BLaER1 treated with 17β-estradiol and CSF1 and Interleukin-3, amounts not matched to agents 10 nM and 100 nM (cell line): ENCODE measurements around the gene TRIM25.

Source experiments
- H3K27ac ChIP-seq, 11 experiments: shearing (Covaris generic); formaldehyde crosslinking; 2 replicates each; pipeline ENCODE4 v1.8.1; 2022
- H3K27me3 ChIP-seq, 11 experiments: shearing (Covaris generic); formaldehyde crosslinking; 2 replicates each; pipeline ENCODE4 v1.8.1; 2022
- H3K36me3 ChIP-seq, 11 experiments: shearing (Covaris generic); formaldehyde crosslinking; 2 replicates each; pipeline ENCODE4 v1.8.1; 2022
- H3K4me1 ChIP-seq, 10 experiments: shearing (Covaris generic); formaldehyde crosslinking; 2 replicates each; pipeline ENCODE4 v1.8.1; 2022
- H3K4me2 ChIP-seq, 11 experiments: shearing (Covaris generic); formaldehyde crosslinking; 2 replicates each; pipeline ENCODE4 v1.8.1; 2022
- H3K4me3 ChIP-seq, 10 experiments: shearing (Covaris generic); formaldehyde crosslinking; 2 replicates each; pipeline ENCODE4 v1.8.1; 2022
- H3K9ac ChIP-seq, 11 experiments: shearing (Covaris generic); formaldehyde crosslinking; 2 replicates each; pipeline ENCODE4 v1.8.1; 2022
- H3K9me3 ChIP-seq, 11 experiments: shearing (Covaris generic); formaldehyde crosslinking; replicated peaks in 1 of 11; 2 replicates each; pipeline ENCODE4 v1.8.1; 2022
- H4K20me1 ChIP-seq, 11 experiments: shearing (Covaris generic); formaldehyde crosslinking; 2 replicates each; pipeline ENCODE4 v1.8.1; 2022
- Cebpa-rat ChIP-seq, 11 experiments: shearing (Covaris generic); IDR thresholded peaks; 2 replicates each; pipeline ENCODE4 v1.8.1; 2022

TRIM25 gene

DNA sequence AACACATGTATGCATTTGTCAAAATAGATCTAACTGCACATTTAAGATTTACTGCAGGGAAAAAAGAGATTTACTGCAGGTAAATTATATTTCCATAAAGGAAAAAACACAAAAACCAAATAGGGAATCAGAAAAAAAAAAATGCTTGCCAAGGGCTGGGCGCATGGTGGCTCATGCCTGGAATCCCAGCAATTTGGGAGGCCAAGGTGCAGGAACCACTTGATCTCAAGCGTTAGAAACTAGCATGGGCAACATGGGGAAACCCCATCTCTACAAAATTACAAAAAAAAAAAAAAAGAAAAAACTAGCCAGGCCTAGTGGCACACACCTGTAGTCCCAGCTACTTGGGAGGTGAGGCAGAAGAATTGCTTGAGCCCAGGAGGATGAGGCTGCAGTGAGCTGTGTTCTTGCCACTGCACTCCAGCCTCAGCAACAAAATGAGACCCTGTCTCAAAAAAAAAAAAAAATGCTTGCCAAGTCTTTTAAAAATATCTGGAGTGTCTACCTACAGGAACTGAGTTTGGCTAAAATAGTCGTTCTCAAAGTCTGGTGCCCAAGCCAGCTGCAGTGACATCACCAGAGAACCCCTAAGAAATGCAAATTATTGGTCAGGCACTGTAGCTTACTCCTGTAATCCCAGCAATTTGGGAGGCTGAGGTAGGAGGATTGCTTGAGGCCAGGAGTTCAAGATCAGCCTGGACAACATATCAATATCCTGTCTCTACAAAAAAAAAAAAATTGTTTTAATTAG is 17.5 kb downstream of the TRIM25 start:
- Histone ChIP-seq H3K9ac (no peak overlapping the region), H3K27me3 (no peaks in the 10 kb centered on the region), H3K4me1 (no peaks in the 10 kb centered on the region; a peak in 1 of 20 replicates), H3K9me3 (peaks cover 7 to 26% (median 16%) of the 10 kb centered on the region in 11 experiments; a peak in 18 of 22 replicates), H3K4me2 (no peak overlapping the region), H3K36me3 (peaks cover 99 to 100% (median 100%) of the 10 kb centered on the region in 11 experiments), H3K27ac (no peak overlapping the region), H4K20me1 (peaks cover 0 to 89% (median 32%) of the 10 kb centered on the region in 11 experiments; a peak in 17 of 22 replicates), H3K4me3 (no peak overlapping the region)
- TF ChIP-seq Cebpa-rat (IDR thresholded peaks at IDR 0.05): no peak

DNA sequence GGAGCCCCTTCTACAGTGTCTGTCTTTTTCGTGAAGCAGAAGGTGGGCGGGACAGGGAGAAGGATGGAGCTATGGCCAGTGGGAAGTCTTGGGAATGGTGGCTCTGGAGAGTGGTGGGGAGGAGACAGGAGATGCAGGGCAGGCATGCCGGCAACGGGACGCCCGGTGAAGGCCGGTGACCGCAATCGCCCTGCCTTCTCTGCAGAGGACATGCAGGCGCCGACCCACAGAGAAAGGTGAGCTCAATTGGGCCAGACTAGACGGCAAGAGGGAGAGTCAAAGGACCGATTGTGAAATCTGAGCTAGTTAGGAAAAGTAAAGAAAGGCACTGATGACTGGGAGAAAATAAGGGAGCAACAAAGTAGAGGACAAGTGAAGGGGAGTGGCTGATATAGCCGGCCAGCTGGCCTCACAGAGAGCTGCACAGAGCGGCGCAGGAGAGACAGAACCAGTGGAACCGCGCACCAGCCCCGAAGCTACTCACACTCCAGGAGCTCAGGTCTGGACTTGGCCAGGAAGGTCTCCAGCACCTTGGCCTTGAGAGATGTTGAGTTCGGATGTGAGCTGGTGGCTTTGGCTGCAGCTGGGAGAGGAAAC is 18.9 kb downstream of the TRIM25 start:
- H3K36me3 ChIP-seq: peaks cover 99 to 100% (median 100%) of the 10 kb centered on the region in 11 experiments
- H4K20me1 ChIP-seq: peaks cover 0 to 75% (median 24%) of the 10 kb centered on the region in 11 experiments; a peak in 15 of 22 replicates
- no peaks in the 10 kb centered on the region for H3K27me3 ChIP-seq
- H3K4me1 ChIP-seq: no peaks in the 10 kb centered on the region; a peak in 1 of 20 replicates
- TF ChIP-seq Cebpa-rat (IDR thresholded peaks at IDR 0.05): no peak
- no peak overlapping the region for H3K4me3 ChIP-seq
- peaks cover 22 to 40% (median 31%) of the 10 kb centered on the region in 11 experiments for H3K9me3 ChIP-seq
- H3K27ac ChIP-seq: no peak overlapping the region
- H3K4me2 ChIP-seq: no peak overlapping the region
- no peak overlapping the region for H3K9ac ChIP-seq

DNA sequence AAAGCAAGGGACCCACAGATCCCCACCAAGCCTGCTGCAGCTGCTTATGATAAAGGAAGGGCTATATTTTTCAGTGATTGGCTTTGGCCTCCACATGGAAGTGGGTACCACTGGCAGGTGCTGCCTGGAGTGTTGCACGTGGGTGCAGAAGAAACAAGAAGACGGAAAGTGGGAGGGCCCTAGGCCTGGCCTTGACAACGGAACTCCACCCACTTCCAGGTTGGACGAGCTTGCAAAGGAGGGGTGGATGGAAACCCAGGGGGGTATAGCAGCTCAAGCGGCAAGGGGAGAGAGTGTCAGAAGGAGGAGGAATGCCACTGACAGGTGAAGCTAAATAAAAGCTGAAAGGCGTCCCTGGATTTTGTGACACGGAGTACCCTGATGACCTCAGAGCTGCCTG is 20.3 kb downstream of the TRIM25 start:
- Histone ChIP-seq H3K4me3 (no peak overlapping the region), H3K36me3 (peaks cover 99 to 100% (median 100%) of the 10 kb centered on the region in 11 experiments), H4K20me1 (peaks cover 0 to 60% (median 18%) of the 10 kb centered on the region in 11 experiments; a peak in 15 of 22 replicates), H3K27me3 (no peaks in the 10 kb centered on the region), H3K9me3 (peaks cover 36 to 55% (median 45%) of the 10 kb centered on the region in 11 experiments), H3K9ac (no peak overlapping the region), H3K4me1 (no peaks in the 10 kb centered on the region; a peak in 1 of 20 replicates), H3K4me2 (no peak overlapping the region), H3K27ac (no peak overlapping the region)
- no peak for TF ChIP-seq Cebpa-rat (IDR thresholded peaks at IDR 0.05)

DNA sequence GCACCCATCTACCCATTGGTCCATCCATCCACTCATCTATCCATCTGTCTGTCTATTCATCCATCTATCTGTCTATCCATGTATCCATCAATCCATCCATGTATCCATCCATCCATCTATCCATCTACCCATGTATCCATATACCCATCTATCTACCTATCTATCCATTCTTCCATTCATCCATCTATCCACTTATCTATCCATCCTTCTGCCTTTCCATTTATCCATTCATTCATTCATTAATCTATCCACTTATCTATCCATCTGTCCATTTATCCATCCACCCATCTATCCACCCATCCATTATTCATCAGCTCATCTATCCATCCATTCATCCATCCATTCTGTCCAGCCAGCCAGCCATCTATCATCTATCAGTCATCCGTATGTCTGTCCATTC is 21.5 kb downstream of the TRIM25 start:
- TF ChIP-seq Cebpa-rat (IDR thresholded peaks at IDR 0.05): no peak
- no peak overlapping the region for H3K9ac ChIP-seq
- no peaks in the 10 kb centered on the region for H3K4me1 ChIP-seq
- peaks cover 99 to 100% (median 100%) of the 10 kb centered on the region in 11 experiments for H3K36me3 ChIP-seq
- H3K27me3 ChIP-seq: no peaks in the 10 kb centered on the region
- peaks cover 0 to 48% (median 8%) of the 10 kb centered on the region in 11 experiments; a peak in 15 of 22 replicates for H4K20me1 ChIP-seq
- H3K27ac ChIP-seq: no peak overlapping the region
- H3K4me3 ChIP-seq: no peak overlapping the region
- no peak overlapping the region for H3K4me2 ChIP-seq
- peaks cover 47 to 67% (median 57%) of the 10 kb centered on the region in 11 experiments for H3K9me3 ChIP-seq

DNA sequence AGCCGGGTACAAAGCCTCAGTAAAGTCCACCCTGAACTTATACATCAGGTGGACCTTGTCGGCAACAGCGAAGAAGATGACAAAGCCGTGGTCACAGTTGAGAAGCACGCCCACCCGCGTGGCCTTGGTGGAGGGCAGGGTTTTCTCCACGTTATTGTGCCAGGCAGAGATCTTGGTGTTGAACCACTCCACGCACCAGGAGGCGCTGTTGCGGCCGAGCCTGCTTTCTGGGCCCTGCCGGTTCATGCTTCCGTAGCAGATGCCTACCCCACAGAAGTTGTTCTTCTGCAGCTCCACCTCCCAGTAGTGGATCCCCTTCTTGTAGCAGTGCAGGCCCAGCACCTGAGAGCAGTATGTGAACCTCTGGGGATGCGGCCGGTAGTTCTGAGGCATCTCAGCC is 22.1 kb downstream of the TRIM25 start:
- Histone ChIP-seq H3K36me3 (peaks cover 99 to 100% (median 100%) of the 10 kb centered on the region in 11 experiments), H3K9ac (no peak overlapping the region)
- TF ChIP-seq Cebpa-rat (IDR thresholded peaks at IDR 0.05): no peak

DNA sequence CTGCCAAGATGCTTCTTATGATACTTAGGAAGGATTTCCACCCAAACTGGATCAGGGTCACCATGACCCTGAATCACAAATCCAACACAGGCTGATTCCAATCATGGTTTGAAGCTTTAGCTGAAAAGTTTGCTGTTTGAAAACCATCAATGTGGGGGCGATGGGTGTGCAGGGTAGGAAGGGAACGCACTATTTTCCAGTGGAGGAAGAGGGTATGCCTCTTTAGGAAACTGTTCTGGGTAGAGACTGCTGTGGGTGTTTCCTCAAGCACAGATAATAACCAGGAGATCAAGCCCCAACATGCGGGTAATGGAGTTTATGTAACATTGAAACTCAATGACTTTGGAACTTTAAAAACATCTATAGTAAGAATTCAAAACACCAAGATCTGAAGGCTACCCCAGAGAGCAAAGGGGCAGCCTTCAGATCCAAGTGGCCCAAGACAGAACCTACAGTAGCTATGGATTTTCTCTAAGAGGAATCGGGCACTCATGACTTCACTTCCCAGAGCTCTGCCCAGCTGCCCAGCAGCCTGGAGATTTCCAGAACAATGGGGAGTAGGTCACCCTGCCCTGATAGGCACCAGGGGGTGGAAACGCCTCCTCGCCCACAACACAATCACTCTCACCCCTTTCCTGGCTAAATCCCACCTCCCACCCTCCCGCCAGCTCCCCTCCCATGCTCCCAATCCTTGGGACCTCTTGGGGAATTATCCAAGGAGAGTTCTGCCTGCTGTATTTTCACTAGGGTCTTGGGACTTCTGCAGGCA is 22.8 kb downstream of the TRIM25 start:
- Histone ChIP-seq H3K9me3 (peaks cover 47 to 70% (median 57%) of the 10 kb centered on the region in 11 experiments), H3K27ac (no peak overlapping the region), H4K20me1 (peaks cover 0 to 36% (median 0%) of the 10 kb centered on the region in 11 experiments; a peak in 7 of 22 replicates), H3K4me3 (no peak overlapping the region), H3K36me3 (peaks cover 99 to 100% (median 100%) of the 10 kb centered on the region in 11 experiments), H3K4me1 (peaks cover 0 to 10% (median 0%) of the 10 kb centered on the region in 10 experiments; a peak in 4 of 20 replicates), H3K27me3 (no peaks in the 10 kb centered on the region), H3K4me2 (no peak overlapping the region), H3K9ac (no peak overlapping the region)
- no peak for TF ChIP-seq Cebpa-rat (IDR thresholded peaks at IDR 0.05)

More for the DNA sequence above, 22.1 kb downstream of the TRIM25 start:
- Histone ChIP-seq H3K4me1 (peaks cover 0 to 4% (median 0%) of the 10 kb centered on the region in 10 experiments; a peak in 4 of 20 replicates), H3K27ac (no peak overlapping the region), H3K4me3 (no peak overlapping the region), H3K27me3 (no peaks in the 10 kb centered on the region), H4K20me1 (peaks cover 0 to 43% (median 4%) of the 10 kb centered on the region in 11 experiments; a peak in 10 of 22 replicates), H3K4me2 (no peak overlapping the region), H3K9me3 (peaks cover 47 to 70% (median 57%) of the 10 kb centered on the region in 11 experiments)

DNA sequence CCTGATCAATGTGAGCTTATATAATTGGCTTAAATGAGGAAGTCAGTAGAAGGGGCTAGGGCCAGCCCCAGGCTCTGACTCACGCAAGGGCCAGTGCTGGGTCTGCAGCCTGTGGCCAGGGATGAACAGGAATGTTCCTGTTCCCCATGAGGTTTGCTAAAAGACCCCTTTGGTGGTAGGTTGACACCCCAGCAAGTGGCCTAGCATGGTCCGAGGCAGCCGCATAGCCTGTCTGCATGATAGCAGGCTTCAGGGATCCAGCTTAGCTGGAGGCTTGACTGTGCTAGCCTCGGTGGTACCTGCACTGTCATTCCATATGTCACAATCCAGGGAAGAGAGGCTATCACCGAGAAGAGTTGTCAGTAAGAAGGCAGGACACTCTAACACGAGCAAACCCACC is 23.5 kb downstream of the TRIM25 start:
- Histone ChIP-seq H3K36me3 (peaks cover 92 to 100% (median 96%) of the 10 kb centered on the region in 11 experiments), H3K9me3 (peaks cover 47 to 70% (median 57%) of the 10 kb centered on the region in 11 experiments), H3K4me3 (no peak overlapping the region), H3K27ac (no peak overlapping the region), H4K20me1 (peaks cover 0 to 31% (median 0%) of the 10 kb centered on the region in 11 experiments; a peak in 6 of 22 replicates), H3K4me1 (peaks cover 0 to 17% (median 0%) of the 10 kb centered on the region in 10 experiments; a peak in 4 of 20 replicates), H3K9ac (no peak overlapping the region), H3K4me2 (no peak overlapping the region), H3K27me3 (no peaks in the 10 kb centered on the region)
- TF ChIP-seq Cebpa-rat (IDR thresholded peaks at IDR 0.05): no peak

DNA sequence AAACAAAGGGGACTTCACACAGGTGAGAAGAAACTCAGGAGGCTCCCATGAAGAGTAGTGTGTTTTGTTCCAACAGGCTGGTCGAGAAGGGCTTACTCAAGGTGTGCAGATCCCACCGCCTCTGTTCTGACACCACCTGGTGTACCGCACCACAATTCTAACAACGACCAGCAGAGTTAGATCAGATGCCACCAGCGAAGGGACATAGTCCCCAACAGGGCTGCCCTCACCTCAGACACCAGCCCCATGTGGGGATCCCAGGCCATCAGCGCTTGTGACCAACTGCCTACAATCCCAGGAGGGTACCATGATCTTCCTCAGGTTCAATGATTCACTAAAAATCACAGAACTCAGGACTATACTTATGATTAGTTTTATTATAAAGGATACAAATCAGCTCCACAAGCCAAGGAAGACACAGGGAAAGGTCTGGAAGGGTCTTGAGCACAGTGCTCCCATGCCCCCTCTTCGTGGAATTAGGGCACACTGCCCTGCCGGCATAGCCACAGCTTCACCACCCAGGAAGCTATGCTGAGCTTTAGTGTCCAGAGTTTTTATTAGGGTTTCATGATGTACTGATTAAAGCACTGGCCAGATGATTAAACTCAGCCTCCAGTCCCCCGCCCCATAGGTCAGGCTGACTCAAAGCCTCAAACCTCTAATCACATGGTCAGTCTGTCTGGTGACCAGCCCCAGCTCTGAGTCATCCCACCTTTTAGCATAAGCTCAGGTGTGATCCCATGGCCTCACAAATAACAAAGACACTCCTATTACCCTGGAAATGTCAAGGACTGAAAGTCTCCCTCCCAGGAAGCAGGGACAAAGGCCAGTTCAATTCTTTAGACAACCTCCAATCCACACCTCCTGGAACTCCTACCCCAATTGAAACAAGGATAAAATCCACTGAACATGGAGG is 26.0 kb downstream of the TRIM25 start:
- TF ChIP-seq Cebpa-rat (IDR thresholded peaks at IDR 0.05): no peak
- peaks cover 0 to 10% (median 0%) of the 10 kb centered on the region in 11 experiments; a peak in 5 of 22 replicates for H4K20me1 ChIP-seq
- peaks cover 66 to 81% (median 74%) of the 10 kb centered on the region in 11 experiments for H3K36me3 ChIP-seq
- H3K27ac ChIP-seq: no peak overlapping the region
- no peak overlapping the region for H3K9ac ChIP-seq
- no peak overlapping the region for H3K4me2 ChIP-seq
- peaks cover 0 to 36% (median 0%) of the 10 kb centered on the region in 10 experiments; a peak in 4 of 20 replicates for H3K4me1 ChIP-seq
- H3K27me3 ChIP-seq: no peaks in the 10 kb centered on the region
- H3K9me3 ChIP-seq: peaks cover 46 to 58% (median 52%) of the 10 kb centered on the region in 11 experiments
- no peak overlapping the region for H3K4me3 ChIP-seq
